KMS-11 (cell line): Measurements from ENCODE around the gene IL21R.
"Not testable (repeated sequence)": the region's sequence is repeated elsewhere in the genome, so short reads cannot be mapped to it uniquely, and the experiment has no call there.

ENCODE experiments used
- H2AFZ ChIP-seq: fragments of 200-600 bp; sonication (generic); 2 replicates; pipeline ENCODE4 v1.6.1; 2016; ENCODE audit warnings: antibody characterized with exemption, mixed run types, low read depth
- H3K27ac ChIP-seq: fragments of 200-600 bp; sonication (generic); 2 replicates; pipeline ENCODE4 v1.6.1; 2016; ENCODE audit warnings: mild to moderate bottlenecking, mixed run types
- H3K27me3 ChIP-seq: fragments of 200-600 bp; sonication (generic); 2 replicates; pipeline ENCODE4 v1.6.1; 2017; ENCODE audit warnings: mild to moderate bottlenecking, low read depth, mixed run types, moderate library complexity; ENCODE audit not compliant: insufficient read depth
- H3K36me3 ChIP-seq: fragments of 200-600 bp; sonication (generic); 2 replicates; pipeline ENCODE4 v1.6.1; 2017; ENCODE audit warnings: mild to moderate bottlenecking, mixed run types; ENCODE audit not compliant: insufficient read depth
- H3K4me1 ChIP-seq: fragments of 200-600 bp; sonication (generic); 2 replicates; pipeline ENCODE4 v1.6.1; 2016; ENCODE audit warnings: mild to moderate bottlenecking, low read depth, mixed run types; ENCODE audit not compliant: poor library complexity, severe bottlenecking
- H3K4me2 ChIP-seq: fragments of 200-600 bp; sonication (generic); 2 replicates; pipeline ENCODE4 v1.7.0; 2016; ENCODE audit warnings: mild to moderate bottlenecking, mixed run types
- H3K4me3 ChIP-seq: fragments of 200-600 bp; sonication (generic); IDR thresholded peaks from 2 replicates; pipeline ENCODE4 v1.6.1; 2017; ENCODE audit warnings: low read depth, low read length, mixed read lengths; ENCODE audit not compliant: insufficient read depth
- H3K79me2 ChIP-seq: fragments of 200-600 bp; sonication (generic); 2 replicates; pipeline ENCODE4 v1.6.1; 2016; ENCODE audit warnings: low read depth, mixed run types; ENCODE audit not compliant: insufficient read depth
- H3K9ac ChIP-seq: fragments of 200-600 bp; sonication (generic); 2 replicates; pipeline ENCODE4 v1.6.1; 2016; ENCODE audit warnings: mild to moderate bottlenecking, mixed run types
- H4K20me1 ChIP-seq: fragments of 200-600 bp; sonication (generic); 2 replicates; pipeline ENCODE4 v1.6.1; 2016; ENCODE audit warnings: mild to moderate bottlenecking, mixed run types; ENCODE audit not compliant: insufficient read depth
- CTCF ChIP-seq: fragments of 200-600 bp; sonication (generic); conservative IDR thresholded peaks from 2 replicates; pipeline ENCODE4 v1.6.1; 2017; ENCODE audit warnings: low read depth, mild to moderate bottlenecking, antibody characterized with exemption, low read length, moderate library complexity, mixed read lengths

IL21R gene

GRCh38 chr16:27452569-27453493 is 50.9 kb downstream of the IL21R start:
- Histone ChIP-seq H4K20me1 (no peaks in the 10 kb centered on the region), H3K4me1 (peaks cover 16% of the 10 kb centered on the region), H3K79me2 (no peaks in the 10 kb centered on the region), H3K4me3 (no peak overlapping the region), H3K36me3 (no peaks in the 10 kb centered on the region; the same call in 1 of the 2 replicates), H2AFZ (no peak overlapping the region), H3K4me2 (no peak overlapping the region), H3K27ac (no peak overlapping the region), H3K9ac (no peak overlapping the region), H3K27me3 (no peaks in the 10 kb centered on the region)
- TF ChIP-seq CTCF = no peak

GRCh38 chr16:27453494-27453825 is 51.5 kb downstream of the IL21R start:
- Histone ChIP-seq H3K36me3 (no peaks in the 10 kb centered on the region), H3K27ac (no peak overlapping the region), H3K79me2 (no peaks in the 10 kb centered on the region), H4K20me1 (no peaks in the 10 kb centered on the region), H3K9ac (no peak overlapping the region), H2AFZ (no peak overlapping the region), H3K4me2 (no peak overlapping the region), H3K27me3 (no peaks in the 10 kb centered on the region), H3K4me3 (no peak overlapping the region), H3K4me1 (peaks cover 16% of the 10 kb centered on the region)
- TF ChIP-seq CTCF = no peak

- H3K79me2 ChIP-seq = no peaks in the 10 kb centered on the region
- H3K9ac ChIP-seq = no peak overlapping the region
- H3K27me3 ChIP-seq = no peaks in the 10 kb centered on the region
- TF ChIP-seq CTCF = no peak
- no peaks in the 10 kb centered on the region for H3K36me3 ChIP-seq
- H2AFZ ChIP-seq = no peak overlapping the region
- H3K4me3 ChIP-seq = no peak overlapping the region
- peaks cover 12% of the 10 kb centered on the region for H3K4me1 ChIP-seq
- no peak overlapping the region for H3K4me2 ChIP-seq
- H4K20me1 ChIP-seq = no peaks in the 10 kb centered on the region
- H3K27ac ChIP-seq = no peak overlapping the region
These were observed 53.7 kb downstream of the IL21R start for GRCh38 chr16:27455700-27456099.

- H4K20me1 ChIP-seq, H3K36me3 ChIP-seq, H2AFZ ChIP-seq, H3K27ac ChIP-seq, H3K4me2 ChIP-seq, H3K79me2 ChIP-seq, H3K9ac ChIP-seq, H3K4me1 ChIP-seq, H3K27me3 ChIP-seq, H3K4me3 ChIP-seq: not testable (repeated sequence)
These were observed 55.6 kb downstream of the IL21R start for GRCh38 chr16:27457605-27457900.

GRCh38 chr16:27458258-27458657 is 56.3 kb downstream of the IL21R start:
- Histone ChIP-seq H3K36me3 (no peaks in the 10 kb centered on the region), H2AFZ (no peak overlapping the region), H3K4me3 (no peak overlapping the region), H3K4me2 (no peak overlapping the region), H3K27ac (no peak overlapping the region), H3K27me3 (no peaks in the 10 kb centered on the region), H3K79me2 (no peaks in the 10 kb centered on the region), H3K4me1 (peaks cover 8% of the 10 kb centered on the region), H3K9ac (no peak overlapping the region), H4K20me1 (no peaks in the 10 kb centered on the region)
- TF ChIP-seq CTCF = no peak
